PC-3 (cell line): ENCODE results near the gene MRPL21. TPM values are rescaled to one million over a fixed set of nuclear protein-coding genes. Genes with fewer than 3 reads are reported as not detected.

Experiments
- ATAC-seq: fragments of 200-7000 bp; cut with Tn5 transposase; 2 replicates; pipeline ENCODE4 v1.9.1; 2020; ENCODE audit warnings: mild to moderate bottlenecking, moderate library complexity
- BruUV-seq: library from RNA; stranded (reverse); fragments of 400-500 nt; replicated peaks from 2 replicates; lab custom pipeline; 2021; lab: Mats Ljungman, UMichigan
- CTCF ChIA-PET: fragments of 300-600 bp; sonication (Branson Sonifier 250); formaldehyde crosslinking; loops from one replicate; lab custom pipeline; 2022; ENCODE audit warnings: antibody characterized with exemption; lab: Charles Lee
- POLR2A ChIA-PET: fragments of 300-600 bp; sonication (Branson Sonifier 250); formaldehyde crosslinking; loops from one replicate; lab custom pipeline; 2022; ENCODE audit warnings: antibody characterized with exemption; ENCODE audit not compliant: unreplicated experiment; lab: Charles Lee
- DNase-seq: peaks from one replicate; pipeline ENCODE4 v3.0.0-alpha.2; 2015
- H2AFZ ChIP-seq: fragments of 300-600 bp; sonication (generic); 2 replicates; pipeline ENCODE4 v1.6.0; 2016; ENCODE audit warnings: antibody characterized with exemption, low read length
- H3F3A ChIP-seq: fragments of 300-600 bp; sonication (generic); one replicate; pipeline ENCODE4 v1.6.0; 2017; ENCODE audit warnings: antibody characterized with exemption, low read length, control low read depth, mild to moderate bottlenecking; ENCODE audit not compliant: unreplicated experiment
- H3K27ac ChIP-seq: fragments of 300-600 bp; sonication (generic); 2 replicates; pipeline ENCODE4 v1.5.1; 2016; ENCODE audit warnings: mild to moderate bottlenecking, low read length
- H3K27me3 ChIP-seq: fragments of 300-600 bp; sonication (generic); 2 replicates; pipeline ENCODE4 v1.6.1; 2016; ENCODE audit warnings: low read length, mixed read lengths
- H3K36me3 ChIP-seq: fragments of 300-600 bp; sonication (generic); 2 replicates; pipeline ENCODE4 v1.6.1; 2016; ENCODE audit warnings: low read depth, mixed run types, low read length, mixed read lengths
- H3K4me1 ChIP-seq: fragments of 300-600 bp; sonication (generic); 2 replicates; pipeline ENCODE4 v1.5.1; 2016; ENCODE audit warnings: low read length; ENCODE audit not compliant: insufficient read depth
- H3K4me2 ChIP-seq: fragments of 300-600 bp; sonication (generic); 2 replicates; pipeline ENCODE4 v1.6.0; 2016; ENCODE audit warnings: low read length
- H3K4me3 ChIP-seq: fragments of 300-600 bp; sonication (generic); 2 replicates; pipeline ENCODE4 v1.5.1; 2016; ENCODE audit warnings: mild to moderate bottlenecking, low read length, mixed read lengths
- H3K79me2 ChIP-seq: fragments of 300-600 bp; sonication (generic); 2 replicates; pipeline ENCODE4 v1.6.1; 2017; ENCODE audit warnings: low read length, mixed read lengths
- H3K9ac ChIP-seq: fragments of 300-600 bp; sonication (generic); 2 replicates; pipeline ENCODE4 v1.6.0; 2016; ENCODE audit warnings: mild to moderate bottlenecking, low read length
- H3K9me2 ChIP-seq: fragments of 300-600 bp; sonication (generic); replicated peaks from 2 replicates; pipeline ENCODE4 v1.6.1; 2016; ENCODE audit warnings: mixed run types, low read length, mixed read lengths
- H3K9me3 ChIP-seq: fragments of 300-600 bp; sonication (generic); 2 replicates; pipeline ENCODE4 v1.6.1; 2016; ENCODE audit warnings: low read length, mixed read lengths
- H4K20me1 ChIP-seq: fragments of 300-600 bp; sonication (generic); 2 replicates; pipeline ENCODE4 v1.6.1; 2016; ENCODE audit warnings: low read length, mixed read lengths
- EZH2 ChIP-seq: fragments of 300-600 bp; sonication (generic); IDR thresholded peaks from one replicate; pipeline ENCODE4 v1.6.1; 2017; ENCODE audit warnings: antibody characterized with exemption, mild to moderate bottlenecking, low read length; ENCODE audit not compliant: unreplicated experiment
- EZH2phosphoT487 ChIP-seq: fragments of 300-600 bp; sonication (generic); IDR thresholded peaks from 2 replicates; pipeline ENCODE4 v1.6.1; 2018; ENCODE audit warnings: mild to moderate bottlenecking, antibody characterized with exemption, low read length, borderline replicate concordance
- intact Hi-C: fragments of 100-400 bp; cut with micrococcal nuclease; formaldehyde crosslinking; loops from 2 replicates; pipeline ENCODE4 v1.9.0; 2023
- total RNA-seq: library from RNA; depleted of rRNA; stranded (reverse); fragments of >200 nt; gene quantifications from 2 replicates; pipeline ENCODE4 v1.2.3, GENCODE V29; 2014
- TF ChIP-seq, protein P1 (sequence below): fragments of 300-600 bp; sonication (generic); conservative IDR thresholded peaks from 2 replicates; pipeline ENCODE4 v1.5.1; 2017; ENCODE audit warnings: antibody characterized with exemption, low read depth, mild to moderate bottlenecking, low read length

MRPL21 gene
- total RNA-seq, 1 experiment from 2014 or later: 230 TPM

DNA sequence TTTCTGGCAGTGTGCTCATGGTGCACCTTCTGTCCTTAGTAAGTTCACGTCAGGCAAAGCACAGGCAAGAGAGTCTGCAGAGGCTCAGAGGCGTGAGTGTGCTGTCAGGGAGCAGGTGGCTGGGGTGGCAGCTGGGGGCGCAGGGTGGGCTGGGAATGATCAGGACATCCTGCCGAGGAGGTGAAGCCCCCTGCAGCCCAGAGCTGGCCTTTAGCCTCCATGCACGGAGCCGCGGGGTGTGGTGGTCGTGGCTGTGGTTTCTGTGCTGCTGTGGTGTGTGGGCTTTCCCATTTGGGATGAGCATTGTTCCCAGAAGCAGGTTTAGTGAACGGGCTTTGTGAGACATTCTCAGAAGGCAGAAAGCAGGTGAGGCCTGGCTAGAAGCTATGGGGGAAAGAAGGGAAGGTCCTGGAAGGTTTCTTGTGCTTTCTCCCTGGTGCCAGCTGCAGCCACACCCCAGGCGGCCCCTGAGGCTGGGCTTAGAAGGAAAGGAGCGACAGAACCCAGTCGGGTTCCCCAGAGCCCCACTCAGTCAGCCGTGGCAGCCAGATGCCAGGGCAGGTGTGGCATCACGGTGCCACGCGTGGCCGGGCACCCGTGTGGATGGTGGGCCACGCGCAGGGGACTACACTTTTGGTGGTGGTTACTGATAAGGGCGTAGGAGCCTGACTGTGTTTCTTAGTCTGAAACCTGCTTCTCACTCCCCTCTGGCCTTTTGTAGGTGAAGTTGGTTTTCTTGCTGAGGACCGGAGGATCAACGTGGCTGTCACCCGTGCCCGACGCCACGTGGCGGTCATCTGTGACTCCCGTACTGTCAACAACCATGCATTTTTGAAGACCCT lies 32.1 kb upstream of the MRPL21 start:
- Histone ChIP-seq H3K4me1 (no peaks in the 10 kb centered on the region), H3K79me2 (no peaks in the 10 kb centered on the region), H3K9me3 (no peaks in the 10 kb centered on the region), H3K4me2 (no peak overlapping the region), H3K4me3 (no peak overlapping the region), H3K27ac (no peak overlapping the region), H3K9ac (no peak overlapping the region), H3K9me2 (no peaks in the 10 kb centered on the region), H3K27me3 (no peaks in the 10 kb centered on the region), H3K36me3 (peaks cover 34% of the 10 kb centered on the region; the same call in 1 of the 2 replicates), H3F3A (no peaks in the 10 kb centered on the region), H4K20me1 (no peaks in the 10 kb centered on the region), H2AFZ (no peak overlapping the region)
- intact Hi-C loops: no loop called here
- TF ChIP-seq EZH2: no peak
- POLR2A ChIA-PET: no interaction called here
- CTCF ChIA-PET: no interaction called here
- BruUV-seq: no TSS peak
- ATAC-seq: no peak
- DNase-seq: no peak

DNA sequence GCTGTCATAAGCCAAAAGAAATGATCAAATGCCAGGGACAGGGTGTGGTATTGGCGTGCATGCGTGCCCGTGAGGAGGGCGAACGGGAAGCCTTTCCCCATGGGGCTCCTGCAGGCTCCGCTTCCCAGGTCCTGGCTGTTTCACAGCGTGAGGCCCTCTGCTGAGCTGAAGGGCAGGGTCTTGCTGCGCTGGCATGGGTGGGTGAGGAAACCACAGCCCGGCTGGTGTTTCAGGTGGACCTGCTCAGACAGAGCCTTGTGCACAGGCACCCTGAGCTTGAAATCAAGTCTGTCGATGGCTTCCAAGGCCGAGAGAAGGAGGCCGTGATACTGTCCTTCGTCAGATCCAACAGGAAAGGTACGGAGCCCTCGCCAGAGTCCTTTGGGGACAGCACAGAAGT lies 31.4 kb upstream of the MRPL21 start:
- no peak for ATAC-seq
- Histone ChIP-seq H3K79me2 (no peaks in the 10 kb centered on the region), H3K4me2 (no peak overlapping the region), H3K36me3 (peaks cover 36% of the 10 kb centered on the region; the same call in 1 of the 2 replicates), H2AFZ (no peak overlapping the region), H3K9me2 (no peaks in the 10 kb centered on the region), H3K27ac (no peak overlapping the region), H3K4me3 (no peak overlapping the region), H3F3A (no peaks in the 10 kb centered on the region), H3K27me3 (no peaks in the 10 kb centered on the region), H3K4me1 (no peaks in the 10 kb centered on the region), H3K9me3 (no peaks in the 10 kb centered on the region), H4K20me1 (no peaks in the 10 kb centered on the region), H3K9ac (no peak overlapping the region)
- CTCF ChIA-PET: interaction anchor here (1.3 kb wide), 1 partner anchor 109 kb away, joined by 3 read pairs; no protein-coding TSS in a partner anchor
- POLR2A ChIA-PET: no interaction called here
- intact Hi-C loops: no loop called here
- no peak for DNase-seq
- no peak for TF ChIP-seq EZH2phosphoT487
- no peak for TF ChIP-seq EZH2
- TF ChIP-seq, protein P1, sequence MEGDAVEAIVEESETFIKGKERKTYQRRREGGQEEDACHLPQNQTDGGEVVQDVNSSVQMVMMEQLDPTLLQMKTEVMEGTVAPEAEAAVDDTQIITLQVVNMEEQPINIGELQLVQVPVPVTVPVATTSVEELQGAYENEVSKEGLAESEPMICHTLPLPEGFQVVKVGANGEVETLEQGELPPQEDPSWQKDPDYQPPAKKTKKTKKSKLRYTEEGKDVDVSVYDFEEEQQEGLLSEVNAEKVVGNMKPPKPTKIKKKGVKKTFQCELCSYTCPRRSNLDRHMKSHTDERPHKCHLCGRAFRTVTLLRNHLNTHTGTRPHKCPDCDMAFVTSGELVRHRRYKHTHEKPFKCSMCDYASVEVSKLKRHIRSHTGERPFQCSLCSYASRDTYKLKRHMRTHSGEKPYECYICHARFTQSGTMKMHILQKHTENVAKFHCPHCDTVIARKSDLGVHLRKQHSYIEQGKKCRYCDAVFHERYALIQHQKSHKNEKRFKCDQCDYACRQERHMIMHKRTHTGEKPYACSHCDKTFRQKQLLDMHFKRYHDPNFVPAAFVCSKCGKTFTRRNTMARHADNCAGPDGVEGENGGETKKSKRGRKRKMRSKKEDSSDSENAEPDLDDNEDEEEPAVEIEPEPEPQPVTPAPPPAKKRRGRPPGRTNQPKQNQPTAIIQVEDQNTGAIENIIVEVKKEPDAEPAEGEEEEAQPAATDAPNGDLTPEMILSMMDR: no peak
- BruUV-seq: no TSS peak

DNA sequence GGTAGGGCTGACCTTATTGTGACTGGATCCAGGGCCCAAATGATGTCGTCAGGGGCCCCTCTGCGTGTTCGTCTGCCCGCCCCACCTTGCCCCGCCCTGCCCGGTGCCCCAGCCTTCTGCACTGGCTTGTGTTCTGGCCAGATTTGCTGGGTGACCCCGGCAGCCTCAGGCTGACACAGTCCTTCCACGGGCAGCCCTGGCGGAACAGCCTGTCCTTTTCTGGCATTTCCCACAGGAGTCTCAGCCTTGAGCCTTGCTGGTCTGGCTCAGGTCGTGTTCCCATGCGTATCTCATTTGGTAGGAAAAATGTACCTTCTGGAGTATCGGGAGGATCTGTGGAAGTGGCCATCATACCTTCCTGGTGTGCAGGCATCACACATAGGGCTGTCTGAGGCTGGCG lies 31.0 kb upstream of the MRPL21 start:
- no TSS peak for BruUV-seq
- Histone ChIP-seq H3K4me2 (no peak overlapping the region), H3K9me2 (no peaks in the 10 kb centered on the region), H3K9ac (no peak overlapping the region), H3K4me1 (no peaks in the 10 kb centered on the region), H3K9me3 (no peaks in the 10 kb centered on the region), H3F3A (no peaks in the 10 kb centered on the region), H3K27me3 (no peaks in the 10 kb centered on the region), H3K4me3 (no peak overlapping the region), H2AFZ (no peak overlapping the region), H3K36me3 (peaks cover 38% of the 10 kb centered on the region; the same call in 1 of the 2 replicates), H3K27ac (no peak overlapping the region), H4K20me1 (no peaks in the 10 kb centered on the region), H3K79me2 (no peaks in the 10 kb centered on the region)
- intact Hi-C loops: no loop called here
- ChIA-PET POLR2A (no interaction called here), CTCF (interaction anchor here (1.3 kb wide), 1 partner anchor 110 kb away, joined by 3 read pairs; no protein-coding TSS in a partner anchor)
- DNase-seq (no peak), ATAC-seq (no peak)
- TF ChIP-seq EZH2phosphoT487 (no peak), EZH2 (no peak)
- TF ChIP-seq, protein P1: no peak
